ENCODE data around the gene RASGRF2.
"Not testable (repeated sequence)": the region's sequence is repeated elsewhere in the genome, so short reads cannot be mapped to it uniquely, and the experiment has no call there.

RASGRF2 gene

DNA sequence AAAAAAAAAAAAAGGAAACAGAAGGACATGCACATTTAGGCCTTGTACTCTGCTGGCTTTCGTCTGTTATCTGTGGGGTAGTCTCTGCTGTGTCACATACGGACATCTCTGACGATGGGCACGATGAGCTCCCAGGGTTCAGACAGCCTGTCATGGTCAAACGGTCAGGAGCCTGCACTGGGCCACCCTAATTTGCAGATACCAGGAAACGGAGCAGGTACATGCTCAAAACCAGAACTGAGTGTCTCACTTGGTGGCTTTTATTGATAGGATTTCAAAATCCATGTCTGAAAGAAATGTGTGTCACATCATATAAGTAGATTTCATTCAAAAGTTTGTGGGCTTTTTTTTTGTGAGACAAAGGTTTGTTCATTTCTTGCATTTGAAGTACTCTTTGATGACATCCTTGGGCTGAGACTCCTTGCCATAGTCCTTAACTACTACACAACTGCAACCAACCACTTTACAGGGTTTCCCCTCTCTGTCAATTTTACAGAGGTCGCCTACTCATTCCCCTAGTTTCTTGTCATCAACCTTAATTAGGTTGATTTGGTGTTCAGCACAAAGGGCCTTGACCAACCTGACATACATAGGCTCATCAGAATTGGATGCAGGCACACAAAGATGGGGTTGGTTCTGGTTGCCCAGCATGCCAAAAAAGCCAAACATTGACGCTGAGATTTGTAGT, 281.9 kb downstream of the RASGRF2 start:
- DNase-seq (ENCODE audit: low read depth) = no peak

DNA sequence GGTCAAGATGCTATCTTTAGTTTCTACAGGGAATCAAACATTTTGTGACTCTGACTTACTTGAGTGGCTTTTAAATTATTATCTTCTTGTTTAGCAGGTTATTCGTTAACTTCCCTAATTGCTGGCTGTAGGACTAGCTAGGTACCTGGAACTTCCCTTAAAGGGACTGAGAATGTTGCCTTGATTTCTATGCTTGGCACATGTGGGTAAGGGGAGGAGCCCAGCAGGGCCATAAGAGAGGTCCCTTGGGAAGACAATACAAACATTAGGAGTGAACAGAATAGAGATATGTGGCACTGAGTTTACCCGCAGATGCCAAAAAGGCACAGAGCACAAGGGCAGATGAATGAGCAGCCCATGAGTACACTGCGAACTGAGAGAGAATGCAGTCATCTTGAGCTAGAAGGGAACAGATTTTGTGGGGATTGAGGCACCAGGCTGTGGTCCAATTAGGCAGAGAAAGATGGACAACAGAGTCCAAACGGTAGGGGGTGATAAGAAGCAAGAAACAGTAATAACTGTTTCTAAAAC, 282.8 kb downstream of the RASGRF2 start:
- DNase-seq (ENCODE audit: low read depth) = no peak

DNA sequence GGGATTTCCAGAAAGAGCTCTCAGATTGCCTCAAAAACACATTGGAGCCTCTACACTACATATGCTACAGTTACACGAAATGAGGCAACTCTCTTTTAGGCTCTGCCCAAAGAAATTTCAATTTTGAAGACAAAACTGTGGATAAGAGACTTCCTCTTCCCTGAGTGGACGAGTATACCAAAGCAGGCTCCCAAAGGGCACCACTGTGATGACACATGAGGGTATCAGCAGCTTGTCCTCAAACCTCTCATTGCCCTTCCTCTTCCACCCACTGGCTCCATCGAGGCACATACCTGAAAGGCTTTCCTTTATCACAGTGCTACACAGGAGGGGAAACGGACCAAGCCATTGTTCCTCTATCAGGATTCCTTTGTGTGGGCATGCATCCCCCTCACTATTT, 284.3 kb downstream of the RASGRF2 start:
- DNase-seq (ENCODE audit: low read depth) = no peak

DNA sequence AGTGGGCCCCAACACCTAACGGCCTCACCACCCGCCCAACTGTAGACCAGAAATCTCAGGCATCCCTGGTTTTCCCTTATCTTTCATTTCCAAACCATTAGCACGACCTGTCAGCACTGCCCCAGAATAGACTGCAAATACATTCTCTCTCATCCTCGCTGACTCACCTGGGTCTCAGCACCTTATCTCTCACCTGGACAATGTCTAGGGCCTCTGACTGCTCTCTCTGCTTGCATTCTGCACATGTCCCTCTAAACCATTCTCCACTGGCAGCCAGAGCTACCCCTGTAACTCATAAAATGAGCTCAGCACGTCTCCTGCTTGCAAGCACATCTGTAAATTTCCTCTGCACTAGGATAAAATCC, 285.7 kb downstream of the RASGRF2 start:
- DNase-seq (ENCODE audit: low read depth) = no peak

DNA sequence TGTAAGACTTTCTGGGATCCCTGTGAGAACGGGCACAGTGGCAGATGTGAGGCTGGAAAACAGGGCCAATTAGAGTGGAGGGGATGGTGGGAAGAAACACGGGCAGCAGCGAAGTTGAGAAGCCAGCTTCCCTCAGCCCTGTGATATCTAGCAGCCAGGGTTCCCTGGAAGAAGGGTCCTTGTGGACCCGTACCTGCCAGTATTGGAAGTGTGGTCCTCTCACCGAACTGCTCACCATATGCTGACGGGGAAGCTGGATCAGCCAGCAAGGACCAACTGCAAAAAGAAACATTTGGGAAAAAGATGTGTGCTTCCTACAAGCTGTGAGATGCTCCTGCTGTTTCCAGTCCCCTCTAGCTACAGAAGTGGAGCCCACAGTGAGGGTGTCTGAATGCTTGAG, 286.5 kb downstream of the RASGRF2 start:
- DNase-seq (ENCODE audit: low read depth) = no peak

- DNase-seq (ENCODE audit: low read depth) = peak; percentile 67
These were observed 287.3 kb downstream of the RASGRF2 start for GRCh38 chr5:81247441-81247972.

- DNase-seq (ENCODE audit: low read depth) = no peak
These were observed 289.1 kb downstream of the RASGRF2 start for GRCh38 chr5:81249240-81249639.

DNA sequence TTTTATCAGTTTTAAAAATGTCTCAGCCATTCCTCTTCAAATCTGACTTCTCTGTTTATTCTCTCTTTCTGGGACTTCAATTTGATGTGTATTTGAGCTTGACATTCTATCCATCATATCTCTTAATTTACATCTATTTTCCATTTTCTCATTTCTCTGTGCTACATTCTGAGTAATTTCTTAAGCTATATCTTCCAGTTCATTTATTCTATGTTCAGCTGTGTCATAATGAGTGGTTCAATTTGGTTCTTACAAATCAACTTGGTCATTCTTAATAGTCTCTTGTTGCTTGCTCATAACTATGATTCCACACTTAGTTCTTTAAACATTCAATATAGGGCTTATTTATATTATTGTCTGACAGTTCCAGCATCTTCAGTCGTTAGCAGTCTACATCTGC, 289.8 kb downstream of the RASGRF2 start:
- DNase-seq (ENCODE audit: low read depth) = no peak

GRCh38 chr5:81251922-81252321, 291.8 kb downstream of the RASGRF2 start:
- DNase-seq (ENCODE audit: low read depth) = no peak

DNA sequence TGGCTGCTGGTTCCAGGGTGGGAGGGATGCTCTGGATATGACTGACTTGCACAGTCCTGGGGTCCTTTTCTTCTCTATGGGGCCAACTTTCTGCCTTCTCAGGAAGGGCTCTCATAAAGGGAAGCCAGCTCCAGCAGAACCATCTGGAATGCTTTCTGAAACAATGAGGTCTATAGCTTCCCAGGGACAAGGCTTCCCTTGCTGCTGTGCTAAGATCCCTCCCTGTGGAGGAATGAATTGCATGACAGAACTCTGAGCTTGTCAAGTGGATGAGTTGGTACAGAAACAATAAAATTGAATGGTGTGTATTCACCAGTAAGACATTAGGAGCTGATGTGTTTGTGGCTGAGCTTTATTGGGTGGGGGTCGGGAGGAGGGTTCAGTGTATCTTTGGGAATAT, 292.7 kb downstream of the RASGRF2 start:
- no peak for DNase-seq (ENCODE audit: low read depth)

DNA sequence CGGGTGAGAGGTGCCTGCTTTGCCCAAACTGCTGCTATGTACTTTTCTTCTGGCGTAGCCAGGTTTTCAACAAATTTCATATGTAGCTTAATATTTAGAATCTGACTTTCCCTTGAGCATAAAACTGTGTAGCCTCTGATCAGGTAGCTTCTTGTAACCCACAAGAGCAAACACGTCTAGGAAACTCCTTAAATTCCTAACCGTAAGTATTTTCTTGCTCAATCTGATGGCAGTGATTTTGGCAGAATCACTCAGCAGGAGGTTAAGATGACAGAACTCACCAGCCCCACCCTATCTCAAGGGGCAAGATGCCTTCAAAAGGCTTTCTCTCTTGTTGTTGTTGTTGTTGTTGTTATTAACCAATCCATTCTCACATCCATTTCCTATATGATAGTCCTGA, 293.7 kb downstream of the RASGRF2 start:
- DNase-seq (ENCODE audit: low read depth) = no peak

- DNase-seq (ENCODE audit: low read depth) = no peak
These were observed 294.9 kb downstream of the RASGRF2 start for GRCh38 chr5:81254886-81255559.

GRCh38 chr5:81256766-81257165, 296.6 kb downstream of the RASGRF2 start:
- DNase-seq (ENCODE audit: low read depth) = no peak

DNA sequence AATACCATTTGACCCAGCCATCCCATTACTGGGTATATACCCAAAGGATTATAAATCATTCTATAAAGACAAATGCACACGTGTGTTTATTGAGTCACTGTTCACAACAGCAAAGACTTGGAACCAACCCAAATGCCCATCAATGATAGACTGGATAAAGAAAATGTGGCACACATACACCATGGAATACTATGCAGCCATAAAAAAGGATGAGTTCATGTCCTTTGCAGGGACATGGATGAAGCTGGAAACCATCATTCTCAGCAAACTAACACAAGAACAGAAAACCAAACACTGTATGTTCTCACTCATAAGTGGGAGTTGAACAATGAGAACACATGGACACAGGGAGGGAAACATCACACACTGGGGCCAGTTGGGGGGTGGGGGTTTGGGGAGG, 302.6 kb downstream of the RASGRF2 start:
- DNase-seq (ENCODE audit: low read depth) = not testable (repeated sequence)

- DNase-seq (ENCODE audit: low read depth) = peak; percentile 49
These were observed 304.9 kb downstream of the RASGRF2 start for GRCh38 chr5:81265101-81265500.

DNA sequence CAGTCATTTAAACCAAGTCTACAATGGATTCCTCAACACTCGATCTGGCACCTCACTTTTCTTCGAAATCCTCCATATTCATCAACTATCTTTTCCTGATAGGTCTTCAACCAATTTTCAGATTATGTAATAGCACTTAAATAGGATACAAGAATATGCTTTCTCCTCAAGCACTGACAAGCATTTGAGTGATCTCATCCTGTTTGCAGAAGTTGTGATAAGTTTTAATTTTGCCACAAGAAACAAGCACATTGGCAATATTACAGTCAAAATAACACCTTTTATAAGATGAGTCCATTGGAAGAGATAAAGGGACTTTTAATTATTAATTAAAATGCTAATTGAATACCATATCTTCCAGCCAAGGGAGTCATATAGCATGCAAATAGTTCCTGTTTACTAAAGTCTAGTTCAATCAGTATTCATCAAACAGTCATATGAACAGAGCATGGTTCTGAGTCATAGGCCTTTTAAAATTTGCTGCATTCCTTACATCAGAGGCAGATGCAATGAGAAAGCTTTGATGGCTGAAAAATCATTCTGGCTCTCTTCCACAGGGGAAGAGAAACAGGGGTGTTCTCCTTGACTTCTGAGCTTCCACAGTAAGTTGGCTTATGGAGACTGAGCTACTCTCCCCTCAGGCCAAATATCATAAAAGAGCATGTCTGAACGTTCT, 308.5 kb downstream of the RASGRF2 start:
- DNase-seq (ENCODE audit: low read depth) = peak; percentile 91

DNA sequence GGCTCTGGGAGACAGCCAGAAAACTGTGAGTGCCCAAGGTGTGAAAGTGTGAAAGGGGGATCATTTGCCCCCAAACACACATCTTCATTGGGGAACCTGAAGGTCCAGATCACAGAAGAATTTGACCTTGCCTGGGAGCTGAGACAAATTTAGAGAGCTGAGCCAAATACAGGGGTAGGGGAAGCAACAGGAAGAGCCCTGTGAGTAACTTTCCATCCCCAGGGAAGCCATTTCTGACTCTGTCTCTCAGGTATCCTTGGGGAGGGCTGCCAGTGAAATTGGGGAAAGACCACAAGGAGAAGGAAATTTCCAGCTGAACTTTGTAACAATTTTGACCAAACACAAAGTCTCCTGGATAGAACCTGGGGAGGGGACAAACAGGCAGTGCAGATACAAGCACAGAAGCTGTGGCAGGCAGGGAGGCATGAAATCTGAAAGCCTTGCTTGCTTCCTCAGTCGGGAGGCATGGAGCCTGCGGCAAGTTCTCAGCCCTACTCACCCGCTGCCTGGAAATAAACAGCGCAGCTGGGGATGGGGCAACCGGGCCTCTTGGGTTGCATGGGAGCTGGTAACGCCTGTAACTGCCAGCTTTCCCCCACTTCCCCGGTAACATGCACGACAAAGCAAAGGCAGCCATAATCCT, 309.7 kb downstream of the RASGRF2 start:
- peak; percentile 22 for DNase-seq (ENCODE audit: low read depth)

DNA sequence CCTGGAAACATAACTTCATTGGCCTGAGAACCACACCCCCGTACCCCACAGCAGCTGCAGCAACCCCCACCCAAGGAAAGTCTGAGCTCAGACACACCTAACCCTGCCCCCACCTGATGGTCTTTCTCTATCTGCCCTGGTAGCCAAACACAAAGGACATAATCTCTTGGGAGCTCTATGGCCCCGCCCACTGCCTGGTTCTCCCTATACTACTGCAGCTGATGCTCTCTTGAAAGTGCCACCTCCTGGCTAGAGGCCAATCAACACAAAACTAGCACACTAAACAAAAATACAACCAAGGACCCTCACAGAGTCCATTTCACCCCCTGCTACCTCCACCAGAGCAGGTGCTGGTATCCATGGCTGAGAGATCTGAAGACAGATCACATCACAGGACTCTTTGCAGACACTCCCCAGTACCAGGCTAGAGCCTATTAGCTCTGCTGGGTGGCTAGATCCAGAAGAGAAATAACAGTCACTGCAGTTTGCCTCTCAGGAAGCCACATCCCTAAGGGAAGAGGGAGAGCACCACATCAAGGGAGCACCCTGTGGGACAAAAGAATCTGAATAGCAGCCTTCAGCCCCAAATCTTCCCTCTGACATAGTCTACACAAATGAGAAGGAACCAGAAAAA, 310.3 kb downstream of the RASGRF2 start:
- not testable (repeated sequence) for DNase-seq (ENCODE audit: low read depth)

All from ELR (cell line).